ENCODE results near the gene FLYWCH2. TPM values are rescaled to one million over a fixed set of nuclear protein-coding genes. Genes with fewer than 3 reads are reported as not detected.

Gene FLYWCH2
- 10 to 100 TPM; 18.1 to 28.9 (median 21.9) TPM for total RNA-seq
- polyA plus RNA-seq = 10 to 100 TPM; 36.8 to 65.7 TPM
- long read RNA-seq, donor 1, transcript FLYWCH2-202 (4 exons, 1,036 nt) = major isoform, 16 of 22 reads
- long read RNA-seq, donor 1, partial matches to known transcripts = 1 of 22 reads
- long read RNA-seq, donor 1, other reads (novel, unspliced or antisense) = 5 of 22 reads
- long read RNA-seq, donor 2, transcript FLYWCH2-202 (4 exons, 1,036 nt) = major isoform, 17 of 22 reads
- long read RNA-seq, donor 2, partial matches to known transcripts = 2 of 22 reads
- long read RNA-seq, donor 2, other reads (novel, unspliced or antisense) = 3 of 22 reads
- long read RNA-seq, donor 3, transcript FLYWCH2-202 (4 exons, 1,036 nt) = major isoform, 14 of 17 reads
- long read RNA-seq, donor 3, partial matches to known transcripts = 0 of 17 reads
- long read RNA-seq, donor 3, other reads (novel, unspliced or antisense) = 3 of 17 reads

GRCh38 chr16:2882650-2883457 is at the start of gene FLYWCH2:
Gene FLYWCH2, plus strand, starts transcription at chr16:2883215. Its CDS starts 13,235 bp downstream, at chr16:2896450.
- H3K4me1 ChIP-seq = peaks cover 3 to 19% (median 12%) of the 10 kb centered on the region in 9 donors
- peak in 4 of 9 donors; percentile 5 to 25 (median 12) for TF ChIP-seq CTCF (IDR thresholded peaks at IDR 0.05)
- no peaks in the 10 kb centered on the region for H3K9me3 ChIP-seq
- DNase-seq (peak; percentile 99), ATAC-seq (peak; percentile 96 to 98 (median 98))
- intact Hi-C loops (cut with DNase I) = loop anchor here in 5 of 10 donors (1.0 to 2.0 kb wide), 2 partner anchors 21 to 22 kb away; no protein-coding TSS in a partner anchor
- peak within 1 kb of the TSS; percentile 79 to 99 (median 93) for H3K4me3 ChIP-seq
- no peaks in the 10 kb centered on the region for H3K27me3 ChIP-seq
- WGBS, 2 donors = 0% methylated on average over 70 to 73 of the region's 73 CpGs
- H3K27ac ChIP-seq = peak within 1 kb of the TSS; percentile 93 to 99 (median 98)
- peaks cover 0 to 5% (median 0%) of the 10 kb centered on the region in 9 donors for H3K36me3 ChIP-seq

GRCh38 chr16:2833776-2834175 is 49.2 kb upstream of the FLYWCH2 start:
- ATAC-seq = no peak
- intact Hi-C loops (cut with DNase I) = loop anchor here in 1 of 10 donors (10.0 kb wide), 1 partner anchor 91 kb away; no protein-coding TSS in a partner anchor
- H3K27me3 ChIP-seq = peaks cover 0 to 43% (median 21%) of the 10 kb centered on the region in 7 donors

GRCh38 chr16:2834968-2835367 is 48.0 kb upstream of the FLYWCH2 start:
- Histone ChIP-seq H3K27me3 (peaks cover 0 to 35% (median 11%) of the 10 kb centered on the region in 7 donors), H3K4me1 (peaks cover 0 to 18% (median 2%) of the 10 kb centered on the region in 9 donors), H3K36me3 (no peaks in the 10 kb centered on the region), H3K27ac (no peak overlapping the region), H3K9me3 (no peaks in the 10 kb centered on the region), H3K4me3 (no peak overlapping the region)
- DNase-seq (no peak), ATAC-seq (no peak)
- 90% methylated on average over 3 of the region's 3 CpGs for WGBS, 2 donors
- intact Hi-C loops (cut with DNase I) = loop anchor here in 1 of 10 donors (10.0 kb wide), 1 partner anchor 90 kb away; no protein-coding TSS in a partner anchor
- TF ChIP-seq CTCF (IDR thresholded peaks at IDR 0.05) = no peak

More at GRCh38 chr16:2833776-2834175, 49.2 kb upstream of the FLYWCH2 start:
- H3K36me3 ChIP-seq = no peaks in the 10 kb centered on the region
- H3K27ac ChIP-seq = no peak overlapping the region
- H3K4me3 ChIP-seq = no peak overlapping the region
- peaks cover 0 to 20% (median 4%) of the 10 kb centered on the region in 9 donors for H3K4me1 ChIP-seq
- no peaks in the 10 kb centered on the region for H3K9me3 ChIP-seq
- no peak for TF ChIP-seq CTCF (IDR thresholded peaks at IDR 0.05)
- 72 to 73% methylated on average over 7 of the region's 7 CpGs for WGBS, 2 donors
- no peak for DNase-seq
